NCI-H2107 treated with DMSO at 0.1 percent for 48 hours (cell line): ENCODE results near the gene HDHD3.
A peak's percentile ranks its signal among the peaks of the same experiment; 100 is the strongest.

Experiments used
- DNase-seq: peaks from one replicate; lab custom pipeline; 2025; ENCODE audit not compliant: unreplicated experiment; lab: John Stamatoyannopoulos, UW

The HDHD3 gene

DNA sequence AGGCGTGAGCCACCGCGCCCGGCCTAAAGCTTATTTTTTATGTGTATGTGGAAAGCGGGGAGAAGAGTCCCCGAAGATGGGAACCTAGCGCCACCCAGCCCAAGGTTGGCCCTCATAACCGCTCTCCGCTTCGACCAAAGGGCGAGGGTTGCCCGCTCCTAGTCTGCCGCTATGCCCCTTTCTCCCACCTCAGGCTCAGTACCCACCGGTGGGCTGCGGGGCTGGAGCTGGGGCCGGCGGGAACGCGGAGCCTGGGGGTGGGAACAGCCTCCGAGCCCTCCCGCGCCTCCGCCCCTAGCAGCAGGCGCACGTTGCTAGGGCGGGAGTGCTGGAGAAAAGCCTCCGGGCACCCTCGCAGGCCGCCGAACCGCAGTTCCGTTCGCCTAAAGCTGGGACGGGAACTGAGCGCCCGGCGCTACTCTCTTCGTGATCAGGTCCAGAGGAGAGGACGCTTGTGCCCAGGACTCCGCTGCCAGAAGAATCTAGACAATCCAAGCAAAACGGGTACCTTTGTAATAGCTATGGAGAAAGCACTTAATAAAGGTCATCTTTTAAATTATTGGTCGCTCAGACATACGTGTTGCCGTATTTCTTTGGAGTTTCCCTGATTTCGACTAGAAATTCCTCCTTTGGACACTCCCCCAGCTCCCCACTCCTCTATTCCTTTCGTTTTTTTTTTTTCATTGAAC, 36.6 kb downstream of the HDHD3 start, which contains the start of gene WDR31:
Gene WDR31, minus strand, starts transcription at position 265 of the 689 bp plus-strand sequence. CDS start 8,253 bp downstream, outside the sequence.
- peak; percentile 41 for DNase-seq

DNA sequence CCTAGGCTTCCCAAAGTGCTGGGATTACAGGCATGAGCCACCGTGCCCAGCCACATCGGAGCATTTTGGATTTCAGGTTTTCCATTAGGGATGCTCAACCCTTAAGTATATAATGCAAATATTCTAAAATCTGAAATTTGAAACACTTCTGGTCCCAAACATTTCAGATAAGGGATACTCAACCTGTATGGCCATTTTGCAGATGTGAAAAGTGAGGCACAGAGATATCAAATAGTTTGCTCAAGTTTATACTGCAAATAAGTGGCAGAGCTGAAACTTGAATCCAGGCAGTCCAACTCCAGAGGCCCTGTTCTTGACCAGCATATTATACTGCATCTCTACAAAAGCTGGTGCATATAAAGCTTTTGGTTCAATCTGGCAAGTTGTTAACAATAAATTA, 39.1 kb downstream of the HDHD3 start:
- no peak for DNase-seq

GRCh38 chr9:113331780-113332179, 45.0 kb downstream of the HDHD3 start:
- DNase-seq, result peak; percentile 17

DNA sequence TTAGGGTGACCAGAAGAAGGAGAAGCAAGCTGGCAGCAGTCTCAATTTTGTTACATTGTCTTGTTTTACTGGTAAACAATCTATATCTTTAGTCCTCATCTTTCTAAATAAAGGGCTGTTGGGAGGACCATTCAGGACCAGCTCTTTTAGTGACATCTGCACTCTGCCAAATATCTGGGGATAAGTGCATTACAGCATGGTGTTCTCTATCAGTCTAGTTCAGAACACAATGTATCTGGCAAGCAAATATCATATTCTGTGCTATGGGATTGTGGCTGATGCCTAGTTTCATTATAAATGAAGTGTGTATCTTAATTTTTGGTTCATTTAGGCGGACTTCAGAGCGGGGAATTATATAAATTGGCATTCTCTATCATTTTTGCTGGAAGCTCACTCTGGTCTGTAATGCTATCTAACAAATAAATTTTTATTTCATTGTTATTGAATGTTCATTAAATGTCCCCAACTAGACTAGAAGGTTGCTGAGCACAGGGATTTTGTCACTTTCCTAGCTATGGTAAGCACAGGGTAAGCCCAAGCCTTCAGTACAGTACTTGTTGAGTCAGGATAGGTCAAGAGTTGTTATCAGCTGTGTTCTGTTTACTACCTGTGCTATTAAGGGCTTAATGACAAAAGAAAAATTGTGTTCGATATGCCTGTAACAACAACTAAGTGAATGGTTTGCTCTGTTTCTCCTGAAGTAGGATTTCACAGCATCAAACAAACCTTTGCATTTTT, 48.6 kb downstream of the HDHD3 start:
- no peak for DNase-seq

DNA sequence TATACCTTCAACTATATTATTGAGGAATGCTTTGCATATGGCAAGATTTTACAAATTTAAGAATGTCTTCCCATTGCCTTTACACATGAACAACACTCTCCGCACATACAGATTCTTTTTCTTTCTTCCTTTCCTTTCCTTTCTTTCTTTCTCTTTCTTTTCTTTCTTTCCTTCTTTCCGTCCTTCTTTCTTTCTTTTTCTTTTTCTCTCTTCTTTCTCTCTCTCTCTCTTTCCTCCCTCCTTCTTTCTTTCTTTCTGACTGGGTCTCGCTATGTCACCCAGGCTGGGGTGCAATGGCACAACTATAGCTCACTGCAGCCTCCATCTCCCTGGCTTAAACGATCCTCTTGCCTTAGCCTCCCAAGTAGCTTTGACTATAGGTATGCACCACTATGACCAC, 50.6 kb downstream of the HDHD3 start:
- DNase-seq, result no peak
